ENCODE data around the gene JAKMIP2.
"Not testable (repeated sequence)": the region's sequence is repeated elsewhere in the genome, so short reads cannot be mapped to it uniquely, and the experiment has no call there.

GRCh38 chr5:147827017-147827416 lies 44.5 kb upstream of the JAKMIP2 start:
- TF ChIP-seq, protein P1, sequence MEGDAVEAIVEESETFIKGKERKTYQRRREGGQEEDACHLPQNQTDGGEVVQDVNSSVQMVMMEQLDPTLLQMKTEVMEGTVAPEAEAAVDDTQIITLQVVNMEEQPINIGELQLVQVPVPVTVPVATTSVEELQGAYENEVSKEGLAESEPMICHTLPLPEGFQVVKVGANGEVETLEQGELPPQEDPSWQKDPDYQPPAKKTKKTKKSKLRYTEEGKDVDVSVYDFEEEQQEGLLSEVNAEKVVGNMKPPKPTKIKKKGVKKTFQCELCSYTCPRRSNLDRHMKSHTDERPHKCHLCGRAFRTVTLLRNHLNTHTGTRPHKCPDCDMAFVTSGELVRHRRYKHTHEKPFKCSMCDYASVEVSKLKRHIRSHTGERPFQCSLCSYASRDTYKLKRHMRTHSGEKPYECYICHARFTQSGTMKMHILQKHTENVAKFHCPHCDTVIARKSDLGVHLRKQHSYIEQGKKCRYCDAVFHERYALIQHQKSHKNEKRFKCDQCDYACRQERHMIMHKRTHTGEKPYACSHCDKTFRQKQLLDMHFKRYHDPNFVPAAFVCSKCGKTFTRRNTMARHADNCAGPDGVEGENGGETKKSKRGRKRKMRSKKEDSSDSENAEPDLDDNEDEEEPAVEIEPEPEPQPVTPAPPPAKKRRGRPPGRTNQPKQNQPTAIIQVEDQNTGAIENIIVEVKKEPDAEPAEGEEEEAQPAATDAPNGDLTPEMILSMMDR (IDR thresholded peaks at IDR 0.05 in 2 of 3, conservative IDR thresholded peaks at IDR 0.05 in 1 of 3; ENCODE audit: borderline replicate concordance in 1 of 3, insufficient read depth in 1 of 3, low read depth in 2 of 3, low read length in 2 of 3), result not testable (repeated sequence)
- not testable (repeated sequence) for TF ChIP-seq YY1 (IDR thresholded peaks at IDR 0.05; ENCODE audit: extremely low read depth, insufficient replicate concordance, low read depth, low read length); POLR2AphosphoS5 (IDR thresholded peaks at IDR 0.05; ENCODE audit: low read depth, low read length)
- TF ChIP-seq, protein P2, sequence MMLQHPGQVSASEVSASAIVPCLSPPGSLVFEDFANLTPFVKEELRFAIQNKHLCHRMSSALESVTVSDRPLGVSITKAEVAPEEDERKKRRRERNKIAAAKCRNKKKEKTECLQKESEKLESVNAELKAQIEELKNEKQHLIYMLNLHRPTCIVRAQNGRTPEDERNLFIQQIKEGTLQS (IDR thresholded peaks at IDR 0.05), result not testable (repeated sequence)

Data from HCT116 (cell line).